Retinal pigment epithelial cell (primary cell): ENCODE results near the gene B3GALT2.

ENCODE experiments used
- DNase-seq: peaks from one replicate; pipeline ENCODE4 v3.0.0-alpha.2; 2010; ENCODE audit warnings: low read depth
- H3K4me3 ChIP-seq: 2 replicates; pipeline ENCODE4 v1.5.1; 2011; ENCODE audit warnings: mild to moderate bottlenecking, low read length, control low read depth, moderate library complexity
- CTCF ChIP-seq: conservative IDR thresholded peaks from 2 replicates; pipeline ENCODE4 v1.5.1; 2011; ENCODE audit warnings: low read depth, low read length, control low read depth, inconsistent platforms

The B3GALT2 gene

GRCh38 chr1:193216920-193217319, 30.5 kb upstream of the B3GALT2 start:
- no peak for TF ChIP-seq CTCF
- H3K4me3 ChIP-seq, result no peak overlapping the region
- DNase-seq, result no peak

- DNase-seq, result no peak
- no peak overlapping the region for H3K4me3 ChIP-seq
- TF ChIP-seq CTCF, result no peak
Measured at GRCh38 chr1:193213998-193214397, 27.6 kb upstream of the B3GALT2 start.

- TF ChIP-seq CTCF, result no peak
- H3K4me3 ChIP-seq, result no peak overlapping the region
- DNase-seq, result no peak
Measured at GRCh38 chr1:193212637-193213036, 26.2 kb upstream of the B3GALT2 start.

GRCh38 chr1:193211539-193211938, 25.1 kb upstream of the B3GALT2 start:
- no peak overlapping the region for H3K4me3 ChIP-seq
- DNase-seq, result peak; percentile 39

GRCh38 chr1:193210996-193211395, 24.6 kb upstream of the B3GALT2 start:
- no peak for DNase-seq
- TF ChIP-seq CTCF, result no peak
- H3K4me3 ChIP-seq, result no peak overlapping the region

More at GRCh38 chr1:193211539-193211938, 25.1 kb upstream of the B3GALT2 start:
- no peak for TF ChIP-seq CTCF

- H3K4me3 ChIP-seq, result no peak overlapping the region
- no peak for TF ChIP-seq CTCF
- DNase-seq, result no peak
Measured at GRCh38 chr1:193201021-193201420, 14.6 kb upstream of the B3GALT2 start.

- no peak for TF ChIP-seq CTCF
- no peak overlapping the region for H3K4me3 ChIP-seq
- no peak for DNase-seq
Measured at GRCh38 chr1:193199940-193200339, 13.5 kb upstream of the B3GALT2 start.
